Mesenchymal stem cell (in vitro differentiated cells and primary cell): Measurements from ENCODE around the gene SP1.
"Not testable (repeated sequence)": the region's sequence is repeated elsewhere in the genome, so short reads cannot be mapped to it uniquely, and the experiment has no call there.

ENCODE experiments used
- DNase-seq: peaks from one replicate; pipeline ENCODE4 v3.0.0-alpha.2; 2013
- H2AFZ ChIP-seq: one replicate; pipeline ENCODE4 v1.6.1; 2013; ENCODE audit warnings: low read depth, mild to moderate bottlenecking, control low read depth, inconsistent platforms, low read length, moderate library complexity
- H2AK5ac ChIP-seq: 2 replicates; pipeline ENCODE4 v1.6.1; 2013; ENCODE audit warnings: low read length, moderate library complexity, mild to moderate bottlenecking, inconsistent platforms; ENCODE audit not compliant: severe bottlenecking
- H2BK120ac ChIP-seq: one replicate; pipeline ENCODE4 v1.6.1; 2013; ENCODE audit warnings: low read depth, mild to moderate bottlenecking, inconsistent platforms, low read length, moderate library complexity
- H2BK12ac ChIP-seq, 2 experiments: one replicate each; pipeline ENCODE4 v1.6.1; 2013; ENCODE audit warnings: inconsistent platforms in 2 of 2, low read length in 2 of 2, mild to moderate bottlenecking in 2 of 2, moderate library complexity in 2 of 2, control low read depth in 1 of 2
- H2BK15ac ChIP-seq: one replicate; pipeline ENCODE4 v1.6.1; 2013; ENCODE audit warnings: mild to moderate bottlenecking, low read depth, inconsistent platforms; ENCODE audit not compliant: poor library complexity, severe bottlenecking
- H2BK5ac ChIP-seq: 2 replicates; pipeline ENCODE4 v1.6.1; 2013; ENCODE audit warnings: low read depth, mild to moderate bottlenecking, low read length, control low read depth, inconsistent platforms; ENCODE audit not compliant: poor library complexity, severe bottlenecking
- H3K14ac ChIP-seq, 2 experiments: one replicate each; pipeline ENCODE4 v1.6.1; 2013; ENCODE audit warnings: inconsistent platforms in 2 of 2, low read length in 2 of 2, control low read depth in 1 of 2, mild to moderate bottlenecking in 1 of 2, moderate library complexity in 1 of 2
- H3K18ac ChIP-seq, 2 experiments: one replicate each; pipeline ENCODE4 v1.6.1; 2013; ENCODE audit warnings: inconsistent platforms in 2 of 2, low read length in 2 of 2, control low read depth in 1 of 2, low read depth in 1 of 2, mild to moderate bottlenecking in 1 of 2
- H3K23ac ChIP-seq, 2 experiments: one replicate each; pipeline ENCODE4 v1.6.1; 2013; ENCODE audit warnings: inconsistent platforms in 2 of 2, low read length in 2 of 2, mild to moderate bottlenecking in 2 of 2, moderate library complexity in 2 of 2, control low read depth in 1 of 2
- H3K27ac ChIP-seq: 2 replicates; pipeline ENCODE4 v1.5.1; 2013; ENCODE audit warnings: mild to moderate bottlenecking, moderate library complexity, low read length, control low read depth, inconsistent platforms; ENCODE audit not compliant: poor library complexity, severe bottlenecking
- H3K27me3 ChIP-seq, 2 experiments: 2 replicates each; pipeline versions ENCODE4 v1.6.1 to v1.7.0; 2013; ENCODE audit warnings: low read length in 2 of 2, mild to moderate bottlenecking in 2 of 2, moderate library complexity in 2 of 2, control low read depth in 1 of 2, inconsistent platforms in 1 of 2; ENCODE audit not compliant: control insufficient read depth in 1 of 2, insufficient read depth in 1 of 2
- H3K36me3 ChIP-seq, 2 experiments: 2 replicates each; pipeline versions ENCODE4 v1.6.1 to v1.7.0; 2013; ENCODE audit warnings: low read length in 2 of 2, control low read depth in 1 of 2, inconsistent platforms in 1 of 2, low read depth in 1 of 2, mild to moderate bottlenecking in 1 of 2; ENCODE audit not compliant: insufficient read depth in 2 of 2, control insufficient read depth in 1 of 2
- H3K4ac ChIP-seq, 2 experiments: one replicate each; pipeline ENCODE4 v1.6.1; 2013; ENCODE audit warnings: inconsistent platforms in 2 of 2, low read length in 2 of 2, mild to moderate bottlenecking in 2 of 2, moderate library complexity in 2 of 2, control low read depth in 1 of 2, low read depth in 1 of 2
- H3K4me1 ChIP-seq: 2 replicates; pipeline ENCODE4 v1.6.1; 2013; ENCODE audit warnings: low read depth, low read length, control low read depth; ENCODE audit not compliant: control insufficient read depth, insufficient read depth
- H3K4me2 ChIP-seq: 2 replicates; pipeline ENCODE4 v1.6.1; 2013; ENCODE audit warnings: low read length, mild to moderate bottlenecking, inconsistent platforms; ENCODE audit not compliant: poor library complexity, severe bottlenecking
- H3K4me3 ChIP-seq, 2 experiments: 2 replicates each; pipeline versions ENCODE4 v1.5.1 to v1.7.0; 2013; ENCODE audit warnings: low read length in 2 of 2, mild to moderate bottlenecking in 2 of 2, control low read depth in 1 of 2, low read depth in 1 of 2; ENCODE audit not compliant: insufficient read depth in 1 of 2
- H3K79me1 ChIP-seq: replicated peaks from 2 replicates; pipeline ENCODE4 v1.6.1; 2013; ENCODE audit warnings: mild to moderate bottlenecking, control low read depth, low read length, inconsistent platforms; ENCODE audit not compliant: poor library complexity, severe bottlenecking
- H3K9ac ChIP-seq: 2 replicates; pipeline ENCODE4 v1.7.0; 2013; ENCODE audit warnings: mild to moderate bottlenecking, low read length, moderate library complexity
- H3K9me3 ChIP-seq: 2 replicates; pipeline ENCODE4 v1.7.0; 2013; ENCODE audit warnings: mild to moderate bottlenecking, low read length; ENCODE audit not compliant: control insufficient read depth
- H4K8ac ChIP-seq: one replicate; pipeline ENCODE4 v1.6.1; 2013; ENCODE audit warnings: inconsistent platforms, mild to moderate bottlenecking, low read length, moderate library complexity
- H4K91ac ChIP-seq: one replicate; pipeline ENCODE4 v1.6.1; 2013; ENCODE audit warnings: mild to moderate bottlenecking, low read length, inconsistent platforms
- WGBS: methylation state at CpG from one replicate; pipeline ENCODE4 v1.1.7; 2013; ENCODE audit warnings: mixed read lengths; 5-methylcytosine and 5-hydroxymethylcytosine counted together

SP1 gene

GRCh38 chr12:53355121-53355520 is 24.9 kb upstream of the SP1 start:
- H2BK5ac ChIP-seq: no peak overlapping the region
- H4K8ac ChIP-seq: no peak overlapping the region
- H3K14ac ChIP-seq: no peak overlapping the region
- no peak overlapping the region for H4K91ac ChIP-seq
- H3K9ac ChIP-seq: no peak overlapping the region
- no peak overlapping the region for H2AK5ac ChIP-seq
- WGBS: 79% methylated on average over 3 of the region's 3 CpGs
- no peaks in the 10 kb centered on the region for H3K4me1 ChIP-seq
- no peaks in the 10 kb centered on the region for H3K79me1 ChIP-seq
- DNase-seq: no peak
- no peak overlapping the region for H2AFZ ChIP-seq
- no peak overlapping the region for H2BK15ac ChIP-seq
- H3K4ac ChIP-seq: no peak overlapping the region
- no peak overlapping the region for H3K4me2 ChIP-seq
- no peaks in the 10 kb centered on the region for H3K9me3 ChIP-seq
- H3K23ac ChIP-seq: no peak overlapping the region
- no peaks in the 10 kb centered on the region for H3K36me3 ChIP-seq
- H3K4me3 ChIP-seq: no peak overlapping the region
- no peak overlapping the region for H3K18ac ChIP-seq
- H3K27ac ChIP-seq: no peak overlapping the region
- H2BK120ac ChIP-seq: no peak overlapping the region
- no peaks in the 10 kb centered on the region for H3K27me3 ChIP-seq
- H2BK12ac ChIP-seq: no peak overlapping the region

DNA sequence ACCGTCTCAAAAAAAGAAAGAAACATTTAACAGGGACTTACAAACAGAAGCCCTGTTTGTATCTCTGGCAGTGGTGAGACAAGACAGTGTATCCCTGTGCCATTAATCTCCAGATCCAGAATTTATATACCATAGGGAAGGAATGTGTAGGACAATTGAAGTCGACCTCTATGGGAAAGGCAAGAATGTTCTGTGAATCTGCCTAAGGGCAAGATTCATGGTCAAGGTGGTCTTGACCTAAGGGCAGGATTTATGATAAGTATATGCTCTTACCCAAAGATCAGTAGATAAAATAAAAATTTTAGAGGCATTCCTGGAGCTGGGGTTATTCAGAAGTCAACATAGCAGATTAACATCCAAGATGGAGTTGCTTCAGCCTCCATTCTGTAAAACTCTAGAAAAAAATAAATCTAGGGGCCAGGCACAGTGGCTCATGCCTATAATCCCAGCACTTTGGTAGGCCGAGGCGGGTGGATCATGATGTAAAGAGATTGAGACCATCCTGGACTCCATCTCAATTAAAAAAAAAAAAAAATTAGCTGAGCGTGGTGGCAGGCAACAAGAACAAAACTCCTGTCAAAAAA is 21.0 kb upstream of the SP1 start:
- Histone ChIP-seq H3K27ac (no peak overlapping the region), H2BK15ac (no peak overlapping the region), H3K4me2 (no peak overlapping the region), H3K27me3 (no peaks in the 10 kb centered on the region), H3K79me1 (no peaks in the 10 kb centered on the region), H3K4ac (no peak overlapping the region), H2AFZ (no peak overlapping the region), H2AK5ac (no peak overlapping the region), H3K4me3 (no peak overlapping the region), H3K4me1 (no peaks in the 10 kb centered on the region), H2BK5ac (no peak overlapping the region), H3K36me3 (no peaks in the 10 kb centered on the region), H4K8ac (no peak overlapping the region), H3K14ac (no peak overlapping the region), H4K91ac (no peak overlapping the region), H3K9ac (no peak overlapping the region), H2BK12ac (no peak overlapping the region), H3K23ac (no peak overlapping the region), H3K9me3 (no peaks in the 10 kb centered on the region), H2BK120ac (no peak overlapping the region), H3K18ac (no peak overlapping the region)
- no peak for DNase-seq
- 85% methylated on average over 4 of the region's 5 CpGs for WGBS

DNA sequence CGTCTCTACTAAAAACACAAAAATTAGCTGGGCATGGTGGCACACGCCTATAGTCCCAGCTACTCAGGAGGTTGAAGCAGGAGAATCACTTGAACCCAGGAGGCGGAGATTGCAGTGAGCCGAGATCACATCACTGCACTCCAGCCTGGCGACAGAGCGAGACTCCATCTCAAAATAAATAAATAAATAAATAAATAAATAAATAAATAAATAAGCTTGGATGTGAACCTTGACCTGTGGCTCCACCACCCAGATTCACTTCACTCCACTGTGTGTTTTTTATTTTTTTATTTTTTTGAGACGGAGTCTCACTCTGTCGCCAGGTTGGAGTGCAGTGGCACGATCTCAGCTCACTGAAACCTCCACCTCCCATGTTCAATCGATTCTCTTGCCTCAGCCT is 18.3 kb upstream of the SP1 start:
- not testable (repeated sequence) for H3K36me3 ChIP-seq, H2BK5ac ChIP-seq, H2BK12ac ChIP-seq, H3K79me1 ChIP-seq, H3K4me2 ChIP-seq, H3K9me3 ChIP-seq, H2BK15ac ChIP-seq, H4K8ac ChIP-seq, H4K91ac ChIP-seq, H2AK5ac ChIP-seq, H3K18ac ChIP-seq, H2BK120ac ChIP-seq, H3K4ac ChIP-seq, DNase-seq, H3K14ac ChIP-seq, H3K27me3 ChIP-seq, H3K4me1 ChIP-seq, H3K23ac ChIP-seq, H3K9ac ChIP-seq, H3K4me3 ChIP-seq, H3K27ac ChIP-seq, H2AFZ ChIP-seq
- WGBS: 97% methylated on average over 6 of the region's 10 CpGs

DNA sequence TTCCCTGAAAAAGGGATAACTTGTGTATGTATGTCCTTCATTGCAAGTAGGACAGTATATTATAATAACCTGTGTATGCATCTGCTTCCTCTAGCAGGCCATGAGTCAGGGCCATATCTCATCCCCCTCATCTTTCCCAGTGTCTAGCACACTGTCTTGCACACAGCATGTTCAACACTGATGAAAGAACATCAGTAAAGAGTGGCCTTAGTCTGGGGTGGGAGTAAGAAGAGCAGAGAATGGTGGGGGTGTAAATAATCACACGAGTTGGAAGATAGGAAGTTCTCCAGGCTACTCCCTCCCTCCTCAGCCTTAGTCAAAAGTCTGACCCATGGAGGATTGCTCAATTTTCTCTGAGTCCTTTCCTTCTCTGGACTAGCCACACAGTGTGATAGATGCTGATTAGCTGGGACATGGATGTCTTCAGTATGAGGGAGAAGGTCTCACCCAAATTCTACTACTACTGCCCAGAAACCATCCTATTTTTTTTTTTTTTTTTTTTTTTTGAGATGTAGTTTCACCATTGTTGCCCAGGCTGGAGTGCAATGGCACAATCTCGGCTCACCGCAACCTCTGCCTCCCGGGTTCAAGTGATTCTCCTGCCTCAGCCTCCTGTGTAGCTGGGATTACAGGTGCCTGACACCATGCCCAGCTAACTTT is 14.6 kb upstream of the SP1 start:
- Histone ChIP-seq H3K18ac (peak overlapping the region in 1 of 2 experiments; percentile 62), H3K4ac (peak overlapping the region in 1 of 2 experiments; percentile 7), H3K36me3 (no peaks in the 10 kb centered on the region), H3K9ac (no peak overlapping the region), H3K14ac (no peak overlapping the region), H2AFZ (no peak overlapping the region), H3K9me3 (no peaks in the 10 kb centered on the region), H3K23ac (no peak overlapping the region), H3K79me1 (no peaks in the 10 kb centered on the region), H2BK12ac (peak overlapping the region; percentile 77 to 92), H2BK120ac (no peak overlapping the region), H2AK5ac (no peak overlapping the region), H2BK5ac (no peak overlapping the region), H3K4me3 (no peak overlapping the region), H3K27me3 (no peaks in the 10 kb centered on the region), H3K4me1 (peaks cover 3% of the 10 kb centered on the region), H4K8ac (peak overlapping the region; percentile 80), H2BK15ac (peak overlapping the region; percentile 23), H3K27ac (no peak overlapping the region), H4K91ac (no peak overlapping the region), H3K4me2 (no peak overlapping the region)
- DNase-seq: peak; percentile 55
- 80% methylated on average over 4 of the region's 4 CpGs for WGBS
